HepG2 (cell line): ENCODE measurements around the gene PPIL3. TPM values are rescaled to one million over a fixed set of nuclear protein-coding genes. Genes with fewer than 3 reads are reported as not detected.

Experiments used
- ATRX ChIP-seq: sonication (generic); formaldehyde crosslinking; IDR thresholded peaks from 2 replicates; pipeline ENCODE4 v1.4.0; 2020; ENCODE audit warnings: missing genetic modification reagents, borderline replicate concordance
- CEBPZ ChIP-seq: IDR thresholded peaks from 2 replicates; pipeline ENCODE4 v1.6.1; 2012; ENCODE audit warnings: low read length, improper control_type of control experiment
- SIX4 ChIP-seq: sonication (generic); formaldehyde crosslinking; IDR thresholded peaks from 2 replicates; pipeline ENCODE4 v1.4.0; 2020; ENCODE audit warnings: missing genetic modification reagents
- SMARCC2 ChIP-seq: fragments of 450-650 bp; IDR thresholded peaks from 2 replicates; pipeline ENCODE4 v1.6.1; 2017; ENCODE audit warnings: antibody characterized with exemption, mild to moderate bottlenecking
- SRF ChIP-seq: IDR thresholded peaks from 2 replicates; pipeline ENCODE4 v1.6.1; 2011; ENCODE audit warnings: mild to moderate bottlenecking, low read depth, low read length, moderate library complexity
- SSRP1 ChIP-seq: IDR thresholded peaks from 2 replicates; pipeline ENCODE4 v1.6.1; 2016; ENCODE audit warnings: control low read depth
- YY1 ChIP-seq: IDR thresholded peaks from 2 replicates; pipeline ENCODE4 v1.6.1; 2011; ENCODE audit warnings: low read length, low read depth, moderate library complexity, mild to moderate bottlenecking; ENCODE audit not compliant: insufficient read depth, insufficient replicate concordance
- ZNF567 ChIP-seq: sonication (generic); formaldehyde crosslinking; IDR thresholded peaks from 2 replicates; pipeline ENCODE4 v1.8.1; 2023; ENCODE audit warnings: mild to moderate bottlenecking, missing genetic modification reagents, borderline replicate concordance
- ZNF709 ChIP-seq: sonication (generic); formaldehyde crosslinking; IDR thresholded peaks from 2 replicates; pipeline ENCODE4 v1.5.0; 2020; ENCODE audit warnings: mild to moderate bottlenecking, missing genetic modification reagents
- polyA plus RNA-seq, 8 experiments: library from polyadenylated mRNA; depleted of rRNA in 3 of 8; stranded (reverse) in 7 of 8; unstranded in 1 of 8; fragments of >200 nt; fragmentation: Illumina TruSeq in 4 of 8; extraction: Trizol in 4 of 8; gene quantifications; 2 replicates each; pipeline versions ENCODE4 v1.2.1 to v1.2.3, GENCODE V29; 2011 to 2016; ENCODE audit warnings: low read depth in 4 of 8, missing spikeins in 1 of 8, mixed read lengths in 1 of 8; ENCODE audit not compliant: insufficient read depth in 1 of 8
- total RNA-seq, 5 experiments: library from RNA; depleted of rRNA; stranded (reverse); fragments of >200 nt; fragmentation: Illumina TruSeq; extraction: Trizol; gene quantifications; 2 replicates each; pipeline ENCODE4 v1.2.3, GENCODE V29; 2016; ENCODE audit warnings: low read depth in 1 of 5
- TF ChIP-seq, protein P1 (sequence below): sonication (generic); formaldehyde crosslinking; IDR thresholded peaks from 2 replicates; pipeline ENCODE4 v1.4.0; 2020; ENCODE audit warnings: mild to moderate bottlenecking, missing genetic modification reagents
- TF ChIP-seq, protein P2 (sequence below): sonication (generic); formaldehyde crosslinking; IDR thresholded peaks from 2 replicates; pipeline ENCODE4 v1.4.0; 2020; ENCODE audit warnings: missing genetic modification reagents
- TF ChIP-seq, protein P3 (sequence below): IDR thresholded peaks from 2 replicates; pipeline ENCODE4 v1.6.1; 2016
- TF ChIP-seq, protein P4 (sequence below): sonication (generic); formaldehyde crosslinking; IDR thresholded peaks from 2 replicates; pipeline ENCODE4 v1.4.0; 2020; ENCODE audit warnings: mild to moderate bottlenecking, missing genetic modification reagents, borderline replicate concordance

PPIL3 gene
- total and polyA plus RNA-seq, 2 of the 13 experiments (the other 11 are each of a cell fraction or from before 2014, with no cell fraction given), result 98.7 to 107 TPM

GRCh38 chr2:200864176-200865034 lies 24.5 kb downstream of the PPIL3 start, which contains the start of gene CLK1 (continued):
- no peak for TF ChIP-seq CEBPZ
- TF ChIP-seq, protein P1, sequence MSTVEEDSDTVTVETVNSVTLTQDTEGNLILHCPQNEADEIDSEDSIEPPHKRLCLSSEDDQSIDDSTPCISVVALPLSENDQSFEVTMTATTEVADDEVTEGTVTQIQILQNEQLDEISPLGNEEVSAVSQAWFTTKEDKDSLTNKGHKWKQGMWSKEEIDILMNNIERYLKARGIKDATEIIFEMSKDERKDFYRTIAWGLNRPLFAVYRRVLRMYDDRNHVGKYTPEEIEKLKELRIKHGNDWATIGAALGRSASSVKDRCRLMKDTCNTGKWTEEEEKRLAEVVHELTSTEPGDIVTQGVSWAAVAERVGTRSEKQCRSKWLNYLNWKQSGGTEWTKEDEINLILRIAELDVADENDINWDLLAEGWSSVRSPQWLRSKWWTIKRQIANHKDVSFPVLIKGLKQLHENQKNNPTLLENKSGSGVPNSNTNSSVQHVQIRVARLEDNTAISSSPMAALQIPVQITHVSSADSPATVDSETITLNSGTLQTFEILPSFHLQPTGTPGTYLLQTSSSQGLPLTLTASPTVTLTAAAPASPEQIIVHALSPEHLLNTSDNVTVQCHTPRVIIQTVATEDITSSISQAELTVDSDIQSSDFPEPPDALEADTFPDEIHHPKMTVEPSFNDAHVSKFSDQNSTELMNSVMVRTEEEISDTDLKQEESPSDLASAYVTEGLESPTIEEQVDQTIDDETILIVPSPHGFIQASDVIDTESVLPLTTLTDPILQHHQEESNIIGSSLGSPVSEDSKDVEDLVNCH (CRISPR knock-in tag), result peak; percentile 89; the same call in 1 of the 2 replicates
- TF ChIP-seq SRF, result no peak
- TF ChIP-seq ZNF567 (CRISPR knock-in tag), result no peak; the same call in none of the 2 replicates
- no peak for TF ChIP-seq ATRX
- peak; percentile 99 for TF ChIP-seq YY1
- TF ChIP-seq ZNF709 (CRISPR knock-in tag), result peak; percentile 98
- peak; percentile 52 for TF ChIP-seq SIX4 (CRISPR knock-in tag)
- peak; percentile 71; the same call in 1 of the 2 replicates for TF ChIP-seq SSRP1 (CRISPR knock-in tag)
- TF ChIP-seq, protein P2, sequence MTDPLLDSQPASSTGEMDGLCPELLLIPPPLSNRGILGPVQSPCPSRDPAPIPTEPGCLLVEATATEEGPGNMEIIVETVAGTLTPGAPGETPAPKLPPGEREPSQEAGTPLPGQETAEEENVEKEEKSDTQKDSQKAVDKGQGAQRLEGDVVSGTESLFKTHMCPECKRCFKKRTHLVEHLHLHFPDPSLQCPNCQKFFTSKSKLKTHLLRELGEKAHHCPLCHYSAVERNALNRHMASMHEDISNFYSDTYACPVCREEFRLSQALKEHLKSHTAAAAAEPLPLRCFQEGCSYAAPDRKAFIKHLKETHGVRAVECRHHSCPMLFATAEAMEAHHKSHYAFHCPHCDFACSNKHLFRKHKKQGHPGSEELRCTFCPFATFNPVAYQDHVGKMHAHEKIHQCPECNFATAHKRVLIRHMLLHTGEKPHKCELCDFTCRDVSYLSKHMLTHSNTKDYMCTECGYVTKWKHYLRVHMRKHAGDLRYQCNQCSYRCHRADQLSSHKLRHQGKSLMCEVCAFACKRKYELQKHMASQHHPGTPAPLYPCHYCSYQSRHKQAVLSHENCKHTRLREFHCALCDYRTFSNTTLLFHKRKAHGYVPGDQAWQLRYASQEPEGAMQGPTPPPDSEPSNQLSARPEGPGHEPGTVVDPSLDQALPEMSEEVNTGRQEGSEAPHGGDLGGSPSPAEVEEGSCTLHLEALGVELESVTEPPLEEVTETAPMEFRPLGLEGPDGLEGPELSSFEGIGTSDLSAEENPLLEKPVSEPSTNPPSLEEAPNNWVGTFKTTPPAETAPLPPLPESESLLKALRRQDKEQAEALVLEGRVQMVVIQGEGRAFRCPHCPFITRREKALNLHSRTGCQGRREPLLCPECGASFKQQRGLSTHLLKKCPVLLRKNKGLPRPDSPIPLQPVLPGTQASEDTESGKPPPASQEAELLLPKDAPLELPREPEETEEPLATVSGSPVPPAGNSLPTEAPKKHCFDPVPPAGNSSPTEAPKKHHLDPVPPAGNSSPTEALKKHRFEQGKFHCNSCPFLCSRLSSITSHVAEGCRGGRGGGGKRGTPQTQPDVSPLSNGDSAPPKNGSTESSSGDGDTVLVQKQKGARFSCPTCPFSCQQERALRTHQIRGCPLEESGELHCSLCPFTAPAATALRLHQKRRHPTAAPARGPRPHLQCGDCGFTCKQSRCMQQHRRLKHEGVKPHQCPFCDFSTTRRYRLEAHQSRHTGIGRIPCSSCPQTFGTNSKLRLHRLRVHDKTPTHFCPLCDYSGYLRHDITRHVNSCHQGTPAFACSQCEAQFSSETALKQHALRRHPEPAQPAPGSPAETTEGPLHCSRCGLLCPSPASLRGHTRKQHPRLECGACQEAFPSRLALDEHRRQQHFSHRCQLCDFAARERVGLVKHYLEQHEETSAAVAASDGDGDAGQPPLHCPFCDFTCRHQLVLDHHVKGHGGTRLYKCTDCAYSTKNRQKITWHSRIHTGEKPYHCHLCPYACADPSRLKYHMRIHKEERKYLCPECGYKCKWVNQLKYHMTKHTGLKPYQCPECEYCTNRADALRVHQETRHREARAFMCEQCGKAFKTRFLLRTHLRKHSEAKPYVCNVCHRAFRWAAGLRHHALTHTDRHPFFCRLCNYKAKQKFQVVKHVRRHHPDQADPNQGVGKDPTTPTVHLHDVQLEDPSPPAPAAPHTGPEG (CRISPR knock-in tag), result peak; percentile 99
- TF ChIP-seq, protein P3, sequence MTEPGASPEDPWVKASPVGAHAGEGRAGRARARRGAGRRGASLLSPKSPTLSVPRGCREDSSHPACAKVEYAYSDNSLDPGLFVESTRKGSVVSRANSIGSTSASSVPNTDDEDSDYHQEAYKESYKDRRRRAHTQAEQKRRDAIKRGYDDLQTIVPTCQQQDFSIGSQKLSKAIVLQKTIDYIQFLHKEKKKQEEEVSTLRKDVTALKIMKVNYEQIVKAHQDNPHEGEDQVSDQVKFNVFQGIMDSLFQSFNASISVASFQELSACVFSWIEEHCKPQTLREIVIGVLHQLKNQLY (CRISPR knock-in tag), result peak; percentile 91
- TF ChIP-seq, protein P4, sequence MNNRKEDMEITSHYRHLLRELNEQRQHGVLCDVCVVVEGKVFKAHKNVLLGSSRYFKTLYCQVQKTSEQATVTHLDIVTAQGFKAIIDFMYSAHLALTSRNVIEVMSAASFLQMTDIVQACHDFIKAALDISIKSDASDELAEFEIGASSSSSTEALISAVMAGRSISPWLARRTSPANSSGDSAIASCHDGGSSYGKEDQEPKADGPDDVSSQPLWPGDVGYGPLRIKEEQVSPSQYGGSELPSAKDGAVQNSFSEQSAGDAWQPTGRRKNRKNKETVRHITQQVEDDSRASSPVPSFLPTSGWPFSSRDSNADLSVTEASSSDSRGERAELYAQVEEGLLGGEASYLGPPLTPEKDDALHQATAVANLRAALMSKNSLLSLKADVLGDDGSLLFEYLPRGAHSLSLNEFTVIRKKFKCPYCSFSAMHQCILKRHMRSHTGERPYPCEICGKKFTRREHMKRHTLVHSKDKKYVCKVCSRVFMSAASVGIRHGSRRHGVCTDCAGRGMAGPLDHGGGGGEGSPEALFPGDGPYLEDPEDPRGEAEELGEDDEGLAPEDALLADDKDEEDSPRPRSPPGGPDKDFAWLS (CRISPR knock-in tag), result peak; percentile 76; the same call in 1 of the 2 replicates
- no peak for TF ChIP-seq SMARCC2
